HG02981 (cell line): ENCODE data around the gene DNAH3.
"Not testable (repeated sequence)": the region's sequence is repeated elsewhere in the genome, so short reads cannot be mapped to it uniquely, and the experiment has no call there.

Source experiments
- ATAC-seq: cut with Tn5 transposase; IDR thresholded peaks from one replicate; pipeline ENCODE4 v1.9.1; 2021; ENCODE audit warnings: mild to moderate bottlenecking, moderate library complexity; ENCODE audit not compliant: unreplicated experiment

The DNAH3 gene

DNA sequence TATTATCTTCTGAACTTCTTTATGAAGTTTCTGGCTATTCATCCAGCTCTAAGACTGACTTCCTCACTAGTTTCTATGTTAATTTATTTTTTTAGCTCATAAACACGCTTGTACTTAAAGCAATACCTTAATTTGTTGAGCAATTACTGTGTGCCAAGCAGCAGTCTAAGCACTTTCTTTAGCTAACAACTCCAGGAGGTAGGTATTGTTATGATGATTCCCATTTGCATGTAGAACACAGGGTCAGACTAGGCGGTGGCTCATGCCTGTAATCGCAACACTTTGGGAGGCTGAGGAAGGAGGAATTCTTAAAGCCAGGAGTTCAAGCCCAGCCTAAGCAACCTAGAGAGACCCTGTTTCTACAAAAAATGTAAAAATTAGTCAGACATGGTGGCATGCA, 19.8 kb downstream of the DNAH3 start:
- no peak for ATAC-seq

DNA sequence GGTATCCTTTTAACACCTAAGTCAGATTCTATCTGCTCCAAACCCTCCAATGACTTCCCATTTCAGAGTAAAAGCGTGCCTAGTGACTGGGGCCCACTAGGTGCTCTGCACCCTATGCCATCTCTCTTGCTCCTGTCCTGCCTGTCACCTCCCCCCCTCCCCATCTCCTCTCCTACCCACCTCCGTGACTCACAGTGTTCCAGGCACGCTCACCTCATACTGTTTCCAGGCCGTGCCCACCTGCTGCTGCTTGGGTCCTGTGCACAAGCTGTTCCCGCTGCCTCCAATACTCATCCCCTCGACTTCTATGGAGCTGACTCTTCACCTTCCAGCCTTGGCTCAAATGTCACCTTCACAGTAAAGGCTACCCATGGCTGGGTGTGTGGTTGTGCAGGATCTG, 21.7 kb downstream of the DNAH3 start:
- ATAC-seq: no peak

- ATAC-seq: no peak
Observed at GRCh38 chr16:21126518-21126917, 24.1 kb downstream of the DNAH3 start.

DNA sequence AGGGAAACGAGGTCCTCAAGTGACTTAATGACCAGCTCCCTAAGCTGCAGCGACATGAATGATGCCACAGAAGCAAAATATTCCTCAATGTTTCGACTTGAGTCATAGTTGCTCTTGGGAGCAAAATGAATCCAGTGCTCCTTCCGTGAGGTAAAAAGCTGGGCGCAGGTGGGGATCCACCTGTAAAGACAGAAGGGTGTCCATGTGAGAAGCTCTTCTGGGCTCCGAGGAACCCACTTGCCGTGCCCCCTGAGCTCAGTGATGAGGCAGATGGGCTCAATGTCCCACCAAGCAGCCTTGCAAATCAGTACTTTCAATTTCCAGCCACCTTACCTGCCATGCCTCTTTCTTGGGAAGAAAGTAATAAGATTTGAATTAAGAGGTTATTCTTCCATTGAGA, 25.5 kb downstream of the DNAH3 start:
- no peak for ATAC-seq

DNA sequence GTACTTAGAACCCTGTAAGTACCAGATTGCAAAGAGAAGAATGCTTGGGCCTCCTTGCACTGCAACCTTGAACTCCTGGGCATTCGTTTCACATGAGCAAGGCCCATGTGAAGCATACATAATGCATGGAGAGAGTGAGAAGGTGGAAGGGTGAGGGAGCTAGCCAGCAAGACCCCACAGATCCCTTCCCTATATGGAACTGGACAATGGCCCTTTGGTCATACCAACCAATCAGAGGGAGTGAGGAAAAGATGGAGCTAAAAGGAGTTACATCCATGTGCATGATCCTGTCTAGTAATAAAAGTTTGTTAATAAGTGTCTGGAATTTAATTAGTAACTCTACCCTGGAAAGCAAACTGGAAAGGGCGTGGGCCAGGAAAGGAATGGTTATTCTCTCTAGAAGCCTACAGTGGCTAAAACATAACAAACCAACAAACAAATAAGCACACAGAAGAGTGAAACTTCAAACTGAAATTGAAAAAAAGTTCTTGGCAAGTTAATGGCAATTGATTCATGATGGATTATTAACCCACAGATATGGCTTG, 29.6 kb downstream of the DNAH3 start:
- no peak for ATAC-seq

DNA sequence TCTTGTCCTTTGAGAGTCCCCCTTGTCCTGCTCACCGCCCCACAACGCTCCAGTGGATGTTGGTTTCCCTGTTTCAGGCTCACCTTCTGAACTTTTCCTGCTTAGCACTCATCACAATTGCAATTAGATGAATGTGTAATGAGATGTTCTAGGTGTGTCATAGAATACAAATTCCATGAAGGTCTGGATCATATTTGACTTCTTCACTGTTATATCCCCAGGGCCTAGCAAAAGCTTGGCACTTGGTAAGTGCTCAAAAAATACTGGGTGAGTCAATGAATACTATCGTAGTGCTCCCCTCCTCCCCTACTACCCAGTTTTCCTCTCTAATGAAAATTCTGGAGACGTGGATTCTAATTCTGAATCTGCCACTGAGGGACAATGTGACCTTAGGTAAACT, 33.1 kb downstream of the DNAH3 start:
- ATAC-seq: no peak

DNA sequence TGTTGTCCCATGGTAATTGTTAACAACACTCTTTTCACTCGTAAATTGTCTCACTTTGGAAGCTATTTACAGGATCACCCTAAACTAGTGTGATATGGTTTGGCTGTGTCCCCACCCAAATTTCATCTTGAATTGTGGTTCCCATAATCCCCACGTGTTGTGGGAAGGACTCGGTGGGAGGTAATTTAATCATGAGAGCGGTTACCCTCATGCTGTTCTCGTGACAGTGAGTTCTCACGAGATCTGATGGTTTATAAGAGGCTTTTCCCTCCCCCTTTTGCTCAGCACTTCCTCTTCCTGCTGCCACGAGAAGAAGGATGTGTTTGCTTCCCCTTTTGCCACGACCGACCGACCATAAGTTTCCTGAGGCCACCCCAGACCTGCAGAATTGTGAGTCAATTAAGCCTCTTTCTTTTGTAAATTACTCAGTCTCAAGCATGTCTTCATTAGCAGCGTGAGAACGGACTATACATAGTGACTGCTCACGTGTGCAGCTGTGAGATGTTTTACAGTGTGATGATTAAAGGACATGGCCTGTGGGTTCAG, 34.4 kb downstream of the DNAH3 start:
- no peak for ATAC-seq

DNA sequence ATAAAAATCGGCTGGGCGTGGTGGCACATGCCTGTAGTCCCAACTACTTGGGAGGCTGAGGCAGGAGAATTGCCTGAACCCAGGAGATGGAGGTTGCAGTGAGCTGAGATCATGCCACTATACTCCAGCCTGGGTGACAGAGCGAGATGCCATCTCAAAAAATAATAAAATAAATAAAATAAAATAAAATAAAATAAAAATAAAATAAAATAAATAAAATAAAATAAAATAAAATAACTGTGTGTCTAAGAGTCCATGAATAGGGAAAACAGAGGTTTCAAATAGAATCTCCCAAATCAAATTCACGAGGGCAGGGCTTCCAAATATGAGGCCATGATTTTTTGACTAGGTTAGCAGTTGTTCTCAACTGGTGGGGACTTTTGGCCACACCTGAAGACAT, 35.1 kb downstream of the DNAH3 start:
- not testable (repeated sequence) for ATAC-seq

DNA sequence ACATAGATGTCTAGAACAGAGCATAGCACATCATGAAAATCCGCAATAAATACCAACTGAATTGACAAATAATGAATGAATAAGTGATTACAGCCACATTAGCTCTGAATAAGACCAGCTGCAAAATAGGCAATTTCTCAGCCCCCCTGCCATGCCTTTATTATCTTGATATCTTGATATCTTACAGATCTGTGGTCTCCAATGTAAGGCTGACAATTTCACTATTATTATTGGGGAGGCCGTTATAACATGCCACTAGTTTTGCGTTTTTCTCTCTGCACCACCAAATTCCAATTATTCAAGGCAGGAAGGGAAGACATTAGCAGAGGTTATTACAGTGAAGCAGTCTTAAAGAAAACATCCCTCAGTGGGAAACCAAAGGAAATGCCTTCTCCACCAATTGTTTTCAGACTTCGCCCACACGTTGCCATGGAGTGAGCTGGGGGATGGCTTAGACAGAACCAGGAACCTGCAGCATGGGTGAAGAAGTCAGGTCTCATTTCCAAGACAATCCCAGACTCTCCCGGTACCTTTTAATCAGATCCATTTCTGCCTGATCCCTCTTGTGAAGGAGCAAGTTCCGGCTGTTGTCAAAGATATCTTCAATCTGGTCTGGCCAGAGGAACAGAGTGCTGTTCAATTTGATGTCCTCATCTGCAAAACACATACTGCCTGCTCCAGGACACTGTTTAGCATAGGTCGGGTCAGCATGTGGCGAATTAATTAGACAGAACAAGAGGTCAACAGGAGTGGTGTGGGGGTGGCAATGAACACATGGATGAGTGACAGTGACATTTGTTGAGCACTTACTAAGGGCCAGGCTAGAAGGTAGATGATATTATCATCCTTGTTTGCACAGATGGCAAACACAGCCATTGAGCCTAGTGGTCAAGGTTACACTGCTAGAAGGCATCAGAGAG, 46.4 kb downstream of the DNAH3 start:
- ATAC-seq: no peak

GRCh38 chr16:21101631-21102420, 48.8 kb downstream of the DNAH3 start:
- ATAC-seq: no peak

DNA sequence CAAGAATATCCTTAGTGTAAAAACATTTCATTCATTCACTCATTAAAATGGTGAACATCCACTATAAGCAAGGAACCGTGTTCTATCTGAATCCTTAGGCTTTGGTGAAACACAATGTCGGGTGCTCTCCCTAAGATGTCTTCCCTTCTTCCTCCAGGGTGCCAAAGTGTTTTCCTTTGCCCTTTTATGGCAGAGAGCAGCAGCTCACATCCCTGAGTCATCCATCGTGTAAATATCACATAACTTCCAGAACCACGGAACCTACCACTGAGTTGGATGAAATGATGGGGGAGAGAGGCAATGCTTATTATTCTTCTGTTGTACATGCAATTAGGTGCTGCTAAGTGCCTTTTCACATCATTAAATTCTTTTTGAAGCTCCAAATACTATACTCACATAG, 50.2 kb downstream of the DNAH3 start:
- ATAC-seq: no peak

GRCh38 chr16:21097151-21097550, 53.5 kb downstream of the DNAH3 start:
- ATAC-seq: no peak

- not testable (repeated sequence) for ATAC-seq
Observed at GRCh38 chr16:21094719-21095118, 55.9 kb downstream of the DNAH3 start.

DNA sequence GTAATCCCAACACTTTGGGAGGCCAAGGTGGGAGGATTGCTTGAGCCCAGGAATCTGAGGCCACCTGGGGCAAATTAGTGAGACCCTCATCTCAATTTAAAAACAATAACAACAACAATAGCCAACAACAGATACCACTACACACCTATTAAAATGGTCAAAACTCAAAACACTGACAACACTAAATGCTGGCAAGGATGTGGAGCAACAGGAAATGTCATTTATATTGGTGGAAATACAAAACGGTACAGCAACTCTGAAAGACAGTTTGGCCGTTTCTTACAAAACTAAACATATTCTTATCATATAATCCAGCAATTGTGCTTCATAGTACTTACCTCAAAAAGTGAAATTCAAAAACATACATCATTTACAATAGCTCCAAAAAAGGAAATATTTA, 57.7 kb downstream of the DNAH3 start:
- ATAC-seq: no peak

GRCh38 chr16:21088646-21089538, 61.8 kb downstream of the DNAH3 start:
- no peak for ATAC-seq

DNA sequence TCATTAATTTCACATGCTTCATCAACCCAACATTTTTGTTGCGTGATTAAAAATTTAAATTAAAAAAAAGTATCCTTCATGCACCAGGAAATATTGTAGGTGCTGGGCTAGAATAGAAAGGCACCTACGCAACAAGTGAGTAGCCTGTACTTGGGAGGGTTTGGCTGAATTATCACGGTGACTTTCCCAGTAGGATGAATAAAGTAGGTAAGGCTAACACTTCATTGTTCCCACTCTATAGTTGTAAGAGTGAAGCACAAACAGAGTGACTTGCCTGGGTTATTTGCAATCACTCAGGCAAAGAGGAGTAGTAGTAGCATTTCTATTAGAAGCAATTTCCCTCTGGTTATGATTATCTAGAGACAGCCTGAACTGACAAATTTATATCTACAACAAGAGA, 62.5 kb downstream of the DNAH3 start:
- no peak for ATAC-seq

GRCh38 chr16:21084631-21085225, 65.9 kb downstream of the DNAH3 start:
- no peak for ATAC-seq

DNA sequence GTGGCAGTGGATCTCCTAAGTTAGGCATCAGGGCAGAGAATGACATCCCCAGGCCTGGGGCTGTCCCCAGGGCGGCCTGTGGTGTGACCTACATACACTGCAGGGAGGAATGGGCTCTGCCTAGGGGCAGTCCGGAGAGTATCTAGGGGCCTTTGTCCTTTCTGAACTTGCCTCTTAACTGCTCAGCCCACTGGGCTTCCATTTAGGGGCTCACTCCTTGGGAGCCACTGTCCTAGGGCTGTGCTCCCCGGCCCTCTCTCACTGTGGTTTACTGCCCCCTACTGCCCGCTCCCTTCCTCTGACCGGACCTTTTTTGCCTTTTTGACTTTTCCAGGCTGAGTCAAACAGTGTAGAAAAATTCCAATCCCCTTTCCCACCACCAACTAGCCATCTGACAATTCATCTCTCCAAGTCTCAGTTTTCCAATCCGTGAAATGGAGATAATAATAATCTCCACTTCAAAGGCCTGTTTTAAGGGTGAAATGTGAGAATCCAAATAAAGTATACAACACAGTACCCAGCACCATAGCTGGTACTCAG, 66.8 kb downstream of the DNAH3 start:
- no peak for ATAC-seq

- no peak for ATAC-seq
Observed at GRCh38 chr16:21081329-21081728, 69.3 kb downstream of the DNAH3 start.

DNA sequence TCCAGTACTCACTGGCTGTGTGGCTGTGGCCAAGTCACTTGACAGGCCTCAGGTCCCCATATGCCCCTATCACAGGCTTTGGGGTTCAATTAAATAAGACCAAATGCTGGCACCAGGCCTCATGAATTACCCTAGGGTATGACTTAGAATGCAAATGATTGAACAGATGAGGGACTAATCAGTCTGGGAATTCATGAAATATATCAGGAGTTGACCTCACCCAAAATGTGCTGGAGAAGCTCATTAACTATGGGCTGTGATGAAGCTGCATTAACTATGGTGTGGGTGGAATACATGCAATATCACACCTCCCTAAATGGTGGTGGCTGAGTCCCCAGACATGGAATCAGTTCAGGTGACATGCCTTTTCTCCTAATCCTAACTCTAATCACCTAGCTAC, 72.1 kb downstream of the DNAH3 start:
- ATAC-seq: no peak
